Prostate gland (tissue), 2 donors: ENCODE measurements around the gene WDR41. TPM values are rescaled to one million over a fixed set of nuclear protein-coding genes. Genes with fewer than 3 reads are reported as not detected.
"Not testable (repeated sequence)": the region's sequence is repeated elsewhere in the genome, so short reads cannot be mapped to it uniquely, and the experiment has no call there.

ENCODE experiments used
- DNase-seq: peaks from one replicate; pipeline ENCODE4 v3.0.0-alpha.2; 2019; ENCODE audit warnings: low spot score
- H3K27ac ChIP-seq, 2 donors: fragments of 200-600 bp; sonication (generic); 2 replicates each; pipeline ENCODE4 v1.5.1; 2017 to 2019
- H3K27me3 ChIP-seq: fragments of 200-600 bp; sonication (generic); replicated peaks from 2 replicates; pipeline ENCODE4 v1.5.1; 2019; ENCODE audit not compliant: insufficient read depth
- H3K36me3 ChIP-seq, 2 donors: fragments of 200-600 bp; sonication (generic); 1 replicate in 1 of 2; 2 replicates in 1 of 2; pipeline versions ENCODE4 v1.5.1 to v1.8.1; 2017 to 2019
- H3K4me1 ChIP-seq: fragments of 200-600 bp; sonication (generic); replicated peaks from 2 replicates; pipeline ENCODE4 v1.5.1; 2019
- H3K4me3 ChIP-seq, 2 donors: fragments of 200-600 bp; sonication (generic); 2 replicates each; pipeline ENCODE4 v1.5.1; 2017 to 2019
- H3K9me3 ChIP-seq: fragments of 200-600 bp; sonication (generic); 2 replicates; pipeline ENCODE4 v1.5.1; 2017
- CTCF ChIP-seq, 4 experiments: fragments of 200-600 bp in 2 of 4; fragments of 450-650 bp in 2 of 4; sonication (generic) in 2 of 4; IDR thresholded peaks; 1 replicate in 3 of 4; 2 replicates in 1 of 4; pipeline ENCODE4 v1.5.1; 2016 to 2019; ENCODE audit warnings: antibody characterized with exemption in 4 of 4, mild to moderate bottlenecking in 2 of 4, moderate library complexity in 2 of 4
- POLR2A ChIP-seq: fragments of 450-650 bp; IDR thresholded peaks from one replicate; pipeline ENCODE4 v1.6.1; 2016; ENCODE audit warnings: antibody characterized with exemption, mild to moderate bottlenecking
- POLR2AphosphoS5 ChIP-seq: sonication (generic); formaldehyde crosslinking; IDR thresholded peaks from one replicate; pipeline ENCODE4 v1.6.1; 2017; ENCODE audit warnings: antibody characterized with exemption
- WGBS: methylation state at CpG from one replicate; pipeline ENCODE4 v1.1.5; 2018; 5-methylcytosine and 5-hydroxymethylcytosine counted together
- intact Hi-C: fragments of 100-400 bp; cut with DNase I; formaldehyde crosslinking; loops from one replicate; pipeline ENCODE4 v1.14.2; 2022
- total RNA-seq, 2 donors: library from RNA; depleted of rRNA; stranded (reverse); fragments of >200 nt; gene quantifications; one replicate each; pipeline ENCODE4 v1.1.0, GENCODE V29; 2016

Gene WDR41
- 10 to 100 TPM; 28.8 to 76.1 TPM for total RNA-seq

GRCh38 chr5:77491783-77492652, at the start of gene WDR41:
Gene WDR41, minus strand, starts transcription at chr5:77492316. Its CDS starts 96 bp downstream, at chr5:77492220.
- TF ChIP-seq POLR2A (peak; percentile 56), CTCF (IDR thresholded peaks at IDR 0.05) (peak; percentile 94 to 96 (median 96)), POLR2AphosphoS5 (peak; percentile 60)
- peak; percentile 83 for DNase-seq
- WGBS = under 1% methylated on average over 89 of the region's 90 CpGs
- Histone ChIP-seq H3K27ac (peak within 1 kb of the TSS; percentile 88 to 95), H3K36me3 (no peaks in the 10 kb centered on the region), H3K4me3 (peak within 1 kb of the TSS; percentile 58 to 80), H3K4me1 (peaks cover 5% of the 10 kb centered on the region), H3K9me3 (no peaks in the 10 kb centered on the region), H3K27me3 (no peaks in the 10 kb centered on the region)
- intact Hi-C loops = loop anchor here (1.0 to 10.0 kb wide), 4 partner anchors 348 to 627 kb away; partner anchors contain the start of gene AGGF1

- H3K4me1 ChIP-seq = no peaks in the 10 kb centered on the region
- H3K4me3 ChIP-seq = no peak overlapping the region
- 72% methylated on average over 3 of the region's 3 CpGs for WGBS
- TF ChIP-seq POLR2AphosphoS5 (no peak), CTCF (IDR thresholded peaks at IDR 0.05) (no peak)
- H3K27me3 ChIP-seq = no peaks in the 10 kb centered on the region
- intact Hi-C loops = no loop called here
- DNase-seq = no peak
- H3K27ac ChIP-seq = no peak overlapping the region
- H3K36me3 ChIP-seq = no peaks in the 10 kb centered on the region
- no peaks in the 10 kb centered on the region for H3K9me3 ChIP-seq
These were observed 39.2 kb upstream of the WDR41 start for GRCh38 chr5:77531297-77531696.

GRCh38 chr5:77518304-77518703, 26.2 kb upstream of the WDR41 start:
- DNase-seq = no peak
- Histone ChIP-seq H3K4me3 (no peak overlapping the region), H3K27me3 (no peaks in the 10 kb centered on the region), H3K9me3 (no peaks in the 10 kb centered on the region), H3K27ac (no peak overlapping the region), H3K4me1 (no peaks in the 10 kb centered on the region), H3K36me3 (no peaks in the 10 kb centered on the region)
- no peak for TF ChIP-seq POLR2AphosphoS5
- peak in 1 of 4 experiments; percentile 14 for TF ChIP-seq CTCF (IDR thresholded peaks at IDR 0.05)
- no peak for TF ChIP-seq POLR2A
- WGBS = 44% methylated on average over 2 of the region's 2 CpGs
- intact Hi-C loops = no loop called here

- TF ChIP-seq POLR2AphosphoS5 = no peak
- no peak for TF ChIP-seq POLR2A
- TF ChIP-seq CTCF (IDR thresholded peaks at IDR 0.05) = no peak
- H3K27me3 ChIP-seq = no peaks in the 10 kb centered on the region
- 100% methylated on average over 1 of the region's 1 CpG for WGBS
- H3K4me3 ChIP-seq = no peak overlapping the region
- H3K27ac ChIP-seq = no peak overlapping the region
- no peaks in the 10 kb centered on the region for H3K9me3 ChIP-seq
- no peaks in the 10 kb centered on the region for H3K36me3 ChIP-seq
- DNase-seq = no peak
- intact Hi-C loops = no loop called here
- no peaks in the 10 kb centered on the region for H3K4me1 ChIP-seq
These were observed 22.3 kb upstream of the WDR41 start for GRCh38 chr5:77514457-77514856.

- no peaks in the 10 kb centered on the region for H3K9me3 ChIP-seq
- H3K27me3 ChIP-seq = no peaks in the 10 kb centered on the region
- H3K4me1 ChIP-seq = no peaks in the 10 kb centered on the region
- no peak overlapping the region for H3K4me3 ChIP-seq
- H3K36me3 ChIP-seq = no peaks in the 10 kb centered on the region
- no peak overlapping the region for H3K27ac ChIP-seq
- 27% methylated on average over 1 of the region's 1 CpG for WGBS
- no peak for DNase-seq
- TF ChIP-seq POLR2A = no peak
- no peak for TF ChIP-seq CTCF (IDR thresholded peaks at IDR 0.05)
- no peak for TF ChIP-seq POLR2AphosphoS5
- intact Hi-C loops = no loop called here
These were observed 21.2 kb upstream of the WDR41 start for GRCh38 chr5:77513321-77513720.

GRCh38 chr5:77501132-77501531, 9.0 kb upstream of the WDR41 start:
- H3K27me3 ChIP-seq, H3K36me3 ChIP-seq, H3K4me3 ChIP-seq, DNase-seq, H3K4me1 ChIP-seq, H3K9me3 ChIP-seq, intact Hi-C loops, H3K27ac ChIP-seq: not testable (repeated sequence)
- WGBS = 87% methylated on average over 9 of the region's 9 CpGs
